Fibroblast of the aortic adventitia (primary cell): ENCODE measurements around the gene ZNF341. TPM values are rescaled to one million over a fixed set of nuclear protein-coding genes. Genes with fewer than 3 reads are reported as not detected.

ENCODE experiments used
- DNase-seq: peaks from one replicate; pipeline ENCODE4 v3.0.0-alpha.2; 2010; ENCODE audit warnings: low read depth
- H3K4me3 ChIP-seq: 2 replicates; pipeline ENCODE4 v1.5.1; 2011; ENCODE audit warnings: low read depth, mild to moderate bottlenecking, control low read depth, low read length, moderate library complexity
- total RNA-seq: library from RNA; depleted of rRNA; stranded (reverse); fragments of >200 nt; gene quantifications from 2 replicates; pipeline ENCODE4 v1.2.3, GENCODE V29; 2012; ENCODE audit warnings: low replicate concordance
- TF ChIP-seq, protein P1 (sequence below): IDR thresholded peaks from 2 replicates; pipeline ENCODE4 v1.5.1; 2011; ENCODE audit warnings: mild to moderate bottlenecking, low read length, control low read depth, inconsistent platforms; ENCODE audit not compliant: insufficient read depth

ZNF341 gene
- total RNA-seq, 1 donor = 1.5 TPM

- TF ChIP-seq, protein P1, sequence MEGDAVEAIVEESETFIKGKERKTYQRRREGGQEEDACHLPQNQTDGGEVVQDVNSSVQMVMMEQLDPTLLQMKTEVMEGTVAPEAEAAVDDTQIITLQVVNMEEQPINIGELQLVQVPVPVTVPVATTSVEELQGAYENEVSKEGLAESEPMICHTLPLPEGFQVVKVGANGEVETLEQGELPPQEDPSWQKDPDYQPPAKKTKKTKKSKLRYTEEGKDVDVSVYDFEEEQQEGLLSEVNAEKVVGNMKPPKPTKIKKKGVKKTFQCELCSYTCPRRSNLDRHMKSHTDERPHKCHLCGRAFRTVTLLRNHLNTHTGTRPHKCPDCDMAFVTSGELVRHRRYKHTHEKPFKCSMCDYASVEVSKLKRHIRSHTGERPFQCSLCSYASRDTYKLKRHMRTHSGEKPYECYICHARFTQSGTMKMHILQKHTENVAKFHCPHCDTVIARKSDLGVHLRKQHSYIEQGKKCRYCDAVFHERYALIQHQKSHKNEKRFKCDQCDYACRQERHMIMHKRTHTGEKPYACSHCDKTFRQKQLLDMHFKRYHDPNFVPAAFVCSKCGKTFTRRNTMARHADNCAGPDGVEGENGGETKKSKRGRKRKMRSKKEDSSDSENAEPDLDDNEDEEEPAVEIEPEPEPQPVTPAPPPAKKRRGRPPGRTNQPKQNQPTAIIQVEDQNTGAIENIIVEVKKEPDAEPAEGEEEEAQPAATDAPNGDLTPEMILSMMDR = no peak
- no peak for DNase-seq
Measured at GRCh38 chr20:33687993-33688937, 43.5 kb upstream of the ZNF341 start.

GRCh38 chr20:33688938-33689424 lies 42.8 kb upstream of the ZNF341 start:
- H3K4me3 ChIP-seq = no peak overlapping the region
- DNase-seq = no peak
- TF ChIP-seq, protein P1 = no peak

More at GRCh38 chr20:33687993-33688937, 43.5 kb upstream of the ZNF341 start:
- no peak overlapping the region for H3K4me3 ChIP-seq

- TF ChIP-seq, protein P1 = no peak
- no peak for DNase-seq
- H3K4me3 ChIP-seq = no peak overlapping the region
Measured at GRCh38 chr20:33689493-33689892, 42.3 kb upstream of the ZNF341 start.

- peak; percentile 54 for DNase-seq
- H3K4me3 ChIP-seq = no peak overlapping the region
- TF ChIP-seq, protein P1 = no peak
Measured at GRCh38 chr20:33689973-33690372, 41.8 kb upstream of the ZNF341 start.

DNA sequence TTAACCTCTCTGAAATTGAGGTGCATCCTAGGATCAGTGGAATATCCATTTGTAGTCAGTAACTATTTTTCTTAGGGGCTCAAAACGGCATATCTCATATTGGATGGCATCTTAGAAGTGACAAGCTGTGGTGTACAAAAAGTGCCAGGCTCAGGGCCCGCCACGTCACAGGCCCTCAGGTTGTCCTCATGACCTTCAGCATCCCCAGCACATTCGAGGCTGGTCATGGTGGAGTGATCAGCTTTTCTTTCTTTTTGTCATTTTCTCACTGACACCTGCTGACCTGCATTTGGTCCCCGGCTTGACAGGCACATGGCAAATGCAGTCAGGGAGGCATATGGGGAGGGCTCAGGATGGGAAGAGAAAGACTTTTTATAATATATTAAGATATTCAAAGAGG lies 38.5 kb upstream of the ZNF341 start:
- DNase-seq = no peak
- H3K4me3 ChIP-seq = no peak overlapping the region

DNA sequence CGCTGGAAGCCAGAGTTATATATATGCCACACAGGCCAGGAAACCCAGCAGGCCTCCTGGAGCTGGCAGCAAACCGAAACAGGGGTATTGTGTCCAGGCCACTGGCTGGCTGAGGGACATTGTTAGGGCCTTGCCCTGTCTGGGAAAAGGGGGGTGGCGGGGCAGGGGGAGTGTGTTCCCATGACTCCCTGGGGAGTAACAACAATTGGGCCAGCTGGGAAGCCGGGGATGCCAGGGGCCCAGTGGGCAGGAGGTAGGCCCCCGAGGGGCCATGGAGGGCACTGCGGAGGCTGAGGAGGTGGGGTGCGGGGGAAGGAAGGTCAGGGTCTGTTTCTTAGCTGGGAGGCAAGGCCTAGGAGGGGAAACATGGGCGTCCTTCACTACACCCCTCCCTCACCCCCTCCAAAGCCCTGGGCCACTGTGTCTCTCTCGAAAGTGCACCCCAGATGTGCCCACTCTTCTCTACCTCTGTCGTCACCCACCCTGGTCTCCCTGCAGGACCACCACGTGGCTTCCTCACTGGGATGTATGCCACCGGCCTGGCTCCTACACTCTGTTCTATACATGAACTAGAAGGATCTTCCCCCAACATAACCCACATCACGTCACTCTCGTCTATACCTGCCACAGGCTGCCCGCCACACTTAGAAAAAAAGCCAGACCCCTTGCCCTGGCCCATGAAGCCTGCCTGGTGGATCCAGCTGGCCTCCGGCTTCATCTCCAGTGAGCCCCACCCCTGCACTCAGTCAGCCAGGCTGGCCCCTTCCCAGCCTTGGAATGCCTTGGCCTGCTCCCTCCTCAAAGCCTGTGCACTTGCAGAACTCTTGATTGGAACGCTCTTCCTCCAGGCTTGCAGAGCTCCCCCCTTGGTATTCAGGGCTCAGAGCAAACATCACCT lies 37.8 kb upstream of the ZNF341 start:
- peak; percentile 67 for DNase-seq
- no peak overlapping the region for H3K4me3 ChIP-seq
- TF ChIP-seq, protein P1 = no peak

More for the DNA sequence above, 38.5 kb upstream of the ZNF341 start:
- TF ChIP-seq, protein P1 = no peak
